ENCODE data around the gene CADM3.

CADM3 gene

GRCh38 chr1:159172614-159173291, 1.3 kb downstream of the CADM3 start:
- in situ Hi-C loops (cut with HindIII; ENCODE audit: low sequenced_read_pairs): no loop called here

- in situ Hi-C loops (cut with HindIII; ENCODE audit: low sequenced_read_pairs): no loop called here
These were observed 1.9 kb downstream of the CADM3 start for GRCh38 chr1:159173320-159173719.

- in situ Hi-C loops (cut with HindIII; ENCODE audit: low sequenced_read_pairs): no loop called here
These were observed 4.2 kb downstream of the CADM3 start for GRCh38 chr1:159175571-159175970.

- in situ Hi-C loops (cut with HindIII; ENCODE audit: low sequenced_read_pairs): no loop called here
These were observed 6.0 kb downstream of the CADM3 start for GRCh38 chr1:159177272-159177907.

- in situ Hi-C loops (cut with HindIII; ENCODE audit: low sequenced_read_pairs): no loop called here
These were observed 8.5 kb downstream of the CADM3 start for GRCh38 chr1:159179906-159180305.

- in situ Hi-C loops (cut with HindIII; ENCODE audit: low sequenced_read_pairs): no loop called here
These were observed 9.1 kb downstream of the CADM3 start for GRCh38 chr1:159180516-159180915.

- in situ Hi-C loops (cut with HindIII; ENCODE audit: low sequenced_read_pairs): no loop called here
These were observed 10.1 kb downstream of the CADM3 start for GRCh38 chr1:159181328-159182024.

- in situ Hi-C loops (cut with HindIII; ENCODE audit: low sequenced_read_pairs): no loop called here
These were observed 12.8 kb downstream of the CADM3 start for GRCh38 chr1:159184201-159184600.

GRCh38 chr1:159185121-159185520, 13.7 kb downstream of the CADM3 start:
- in situ Hi-C loops (cut with HindIII; ENCODE audit: low sequenced_read_pairs): no loop called here

- in situ Hi-C loops (cut with HindIII; ENCODE audit: low sequenced_read_pairs): no loop called here
These were observed 15.6 kb downstream of the CADM3 start for GRCh38 chr1:159187033-159187432.

- in situ Hi-C loops (cut with HindIII; ENCODE audit: low sequenced_read_pairs): no loop called here
These were observed 16.4 kb downstream of the CADM3 start for GRCh38 chr1:159187647-159188374.

- in situ Hi-C loops (cut with HindIII; ENCODE audit: low sequenced_read_pairs): no loop called here
These were observed 17.0 kb downstream of the CADM3 start for GRCh38 chr1:159188375-159188788.

GRCh38 chr1:159190441-159190840, 19.0 kb downstream of the CADM3 start:
- in situ Hi-C loops (cut with HindIII; ENCODE audit: low sequenced_read_pairs): no loop called here

- in situ Hi-C loops (cut with HindIII; ENCODE audit: low sequenced_read_pairs): no loop called here
These were observed 25.1 kb downstream of the CADM3 start for GRCh38 chr1:159196543-159196942.

GRCh38 chr1:159197561-159198557, 26.4 kb downstream of the CADM3 start:
- in situ Hi-C loops (cut with HindIII; ENCODE audit: low sequenced_read_pairs): no loop called here

- in situ Hi-C loops (cut with HindIII; ENCODE audit: low sequenced_read_pairs): no loop called here
These were observed 28.5 kb downstream of the CADM3 start for GRCh38 chr1:159199901-159200300.

GRCh38 chr1:159200769-159201168, 29.4 kb downstream of the CADM3 start:
- in situ Hi-C loops (cut with HindIII; ENCODE audit: low sequenced_read_pairs): no loop called here

- in situ Hi-C loops (cut with HindIII; ENCODE audit: low sequenced_read_pairs): no loop called here
These were observed 30.2 kb downstream of the CADM3 start for GRCh38 chr1:159201642-159202041.

- in situ Hi-C loops (cut with HindIII; ENCODE audit: low sequenced_read_pairs): no loop called here
These were observed 32.2 kb downstream of the CADM3 start for GRCh38 chr1:159203610-159204009.

Data from endothelial cell of hepatic sinusoid (primary cell).